Stimulated activated CD4-positive, alpha-beta T cell treated with anti-CD3 and anti-CD28 coated beads, Interleukin-15, amount 100 ng/mL, for 48 hours (primary cell): ENCODE measurements around the gene POLR1A.
A peak's percentile ranks its signal among the peaks of the same experiment; 100 is the strongest.
"Not testable (repeated sequence)": the region's sequence is repeated elsewhere in the genome, so short reads cannot be mapped to it uniquely, and the experiment has no call there.

Experiments
- DNase-seq, 2 donors: peaks; one replicate each; pipeline ENCODE4 v3.0.0-alpha.2; 2020; ENCODE audit warnings: low read depth in 2 of 2

The POLR1A gene

GRCh38 chr2:85999061-85999831 is 106.4 kb downstream of the POLR1A start:
- peak in 1 of 2 donors; percentile 25 for DNase-seq

DNA sequence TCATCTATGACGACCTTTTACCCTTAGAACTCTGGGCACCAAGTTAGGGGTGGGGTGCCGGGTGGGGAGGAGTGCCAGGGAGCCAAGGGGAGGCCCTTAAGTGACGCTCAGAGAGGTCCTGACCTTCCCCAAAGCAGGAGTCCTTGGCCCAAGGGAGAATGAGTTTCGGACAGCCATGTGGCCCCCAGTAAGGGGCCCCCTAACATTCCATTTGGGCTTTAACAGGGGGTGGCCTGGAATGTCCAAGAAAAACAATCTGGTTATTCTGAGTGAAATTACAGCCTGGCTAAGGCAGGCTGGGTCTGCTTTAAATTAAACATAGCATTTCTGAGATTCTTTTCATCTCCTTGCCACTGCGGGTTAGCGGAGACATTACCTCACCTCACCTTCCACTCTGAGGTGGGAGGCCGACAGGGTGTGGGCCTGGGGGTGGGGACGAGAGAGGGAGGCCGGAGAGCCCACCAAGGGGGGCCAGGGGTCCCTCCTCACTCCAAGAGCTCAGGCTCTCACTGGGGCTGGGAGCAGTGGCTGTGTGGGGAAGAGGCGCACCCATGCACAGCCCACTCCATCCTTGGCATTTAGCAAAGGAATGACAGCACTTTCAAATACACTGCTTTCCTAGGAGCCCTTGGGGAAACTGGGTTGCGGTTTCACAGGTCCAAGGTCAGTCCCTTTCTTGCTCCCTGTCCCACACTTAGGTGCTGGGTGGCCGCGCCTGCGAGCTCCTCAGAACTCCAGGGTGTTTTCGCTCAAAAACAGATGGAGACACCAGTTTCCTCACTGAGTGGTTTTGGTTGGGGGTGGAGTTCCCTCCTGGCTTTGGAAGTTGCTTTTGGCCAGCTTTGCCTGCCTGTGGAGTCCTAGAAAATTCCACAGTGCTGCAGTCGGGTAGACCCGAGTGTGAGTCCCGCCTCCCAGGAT is 107.4 kb downstream of the POLR1A start:
- DNase-seq, result no peak

DNA sequence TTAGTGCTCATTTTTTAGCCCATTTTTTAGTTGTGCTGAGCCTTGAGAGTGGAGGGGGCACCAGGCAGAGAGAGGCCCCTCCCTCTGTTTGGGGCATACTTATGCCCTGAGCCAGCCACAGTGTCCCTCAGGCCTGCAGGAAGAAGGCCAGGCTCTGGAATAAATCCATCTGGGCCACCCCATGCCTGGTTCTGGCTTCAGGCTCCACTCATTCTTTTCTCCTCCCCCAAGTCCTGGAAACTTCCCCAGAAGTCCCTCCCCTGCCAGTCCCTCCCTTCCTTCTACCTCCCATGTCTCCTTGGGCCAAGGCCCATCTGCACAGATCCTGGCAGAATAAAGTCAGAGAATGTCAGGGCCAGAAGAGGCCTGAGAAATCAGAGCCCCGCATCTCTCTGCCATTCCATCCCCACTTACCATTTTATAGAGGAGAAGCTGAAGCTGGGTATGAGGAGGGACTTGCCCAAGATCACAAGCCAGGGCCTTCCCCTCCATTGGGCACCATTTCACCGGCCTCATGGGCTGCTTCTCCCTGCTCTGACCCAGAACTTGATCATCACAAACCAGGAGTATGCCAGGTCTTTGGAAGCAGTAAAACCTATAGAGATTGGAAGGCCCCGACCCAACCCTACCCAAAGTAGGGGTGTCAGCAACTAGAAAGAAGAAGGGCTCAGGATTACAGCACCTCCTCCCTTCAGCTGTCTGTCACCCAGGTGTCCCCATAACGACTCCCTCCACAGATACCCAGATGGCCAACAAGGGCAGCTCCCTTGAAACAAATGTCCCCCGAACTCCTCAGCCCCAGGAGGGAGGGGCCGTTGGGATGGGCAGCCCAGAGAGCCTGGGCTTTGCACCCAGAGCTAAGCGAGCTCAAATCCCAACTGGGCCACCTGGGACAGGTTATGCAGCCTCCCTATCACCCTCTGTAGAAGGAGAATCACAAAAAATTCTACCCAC is 108.4 kb downstream of the POLR1A start:
- DNase-seq, result no peak

GRCh38 chr2:85996591-85996990 is 109.1 kb downstream of the POLR1A start:
- DNase-seq, result no peak

DNA sequence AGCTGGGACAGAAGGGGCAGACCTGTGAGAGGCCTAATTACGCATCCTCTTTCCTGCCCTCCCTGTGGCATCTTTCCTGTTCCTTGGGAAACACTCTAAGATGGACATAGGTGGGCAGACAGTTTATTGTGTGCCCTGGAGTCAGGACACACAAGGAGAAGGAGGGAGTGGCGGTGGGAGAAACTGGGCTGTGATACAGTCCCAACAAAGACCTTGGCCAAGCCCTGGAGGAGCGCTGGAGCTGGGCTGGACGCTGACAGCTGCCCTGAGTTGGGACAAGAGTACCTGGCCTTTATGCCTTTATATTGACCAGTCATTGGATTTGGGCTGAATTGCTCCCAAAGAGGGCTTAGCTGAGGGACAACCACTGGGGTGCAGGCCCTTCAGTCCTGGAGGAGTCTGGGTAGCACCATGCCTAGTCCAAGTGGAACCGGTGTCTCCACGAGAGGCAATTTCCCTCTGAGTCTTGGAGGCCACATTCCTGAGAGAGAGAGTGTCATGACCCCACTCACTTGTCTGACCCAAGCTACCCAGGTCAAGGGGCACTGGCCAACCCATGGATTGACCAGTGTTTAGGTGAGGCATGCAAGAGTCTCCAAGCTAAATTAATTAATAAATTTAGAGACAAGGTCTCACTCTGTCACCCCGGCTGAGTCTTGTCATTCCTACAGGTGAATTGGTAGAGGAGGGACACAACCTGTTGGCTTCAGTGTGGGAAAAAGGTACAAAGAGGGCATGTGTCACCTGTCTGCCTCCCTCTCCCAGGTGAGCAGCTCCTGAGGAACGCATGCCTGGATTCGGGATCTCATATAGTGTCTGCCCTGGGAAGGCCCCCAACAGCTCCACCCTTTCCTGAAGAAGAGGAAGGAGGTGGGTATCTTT is 109.8 kb downstream of the POLR1A start:
- no peak for DNase-seq

- no peak for DNase-seq
These were observed 110.6 kb downstream of the POLR1A start for GRCh38 chr2:85994897-85995647.

DNA sequence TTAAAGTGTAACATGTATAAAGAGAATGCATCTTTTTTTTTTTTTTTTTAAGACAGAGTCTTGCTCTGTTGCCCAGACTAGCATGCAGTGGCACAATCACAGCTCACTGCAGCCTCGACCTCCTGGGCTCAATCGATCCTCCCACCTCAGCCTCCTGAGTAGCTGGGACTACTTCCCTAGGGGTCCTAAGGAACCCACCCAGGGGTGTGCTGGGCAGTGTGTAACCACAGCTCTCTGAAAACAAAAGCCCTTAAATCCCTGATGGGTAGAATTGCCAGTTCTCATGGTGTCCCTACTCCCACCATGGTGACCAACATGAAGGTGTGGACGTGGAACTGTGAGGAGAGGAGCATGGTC is 111.3 kb downstream of the POLR1A start:
- DNase-seq, result no peak

DNA sequence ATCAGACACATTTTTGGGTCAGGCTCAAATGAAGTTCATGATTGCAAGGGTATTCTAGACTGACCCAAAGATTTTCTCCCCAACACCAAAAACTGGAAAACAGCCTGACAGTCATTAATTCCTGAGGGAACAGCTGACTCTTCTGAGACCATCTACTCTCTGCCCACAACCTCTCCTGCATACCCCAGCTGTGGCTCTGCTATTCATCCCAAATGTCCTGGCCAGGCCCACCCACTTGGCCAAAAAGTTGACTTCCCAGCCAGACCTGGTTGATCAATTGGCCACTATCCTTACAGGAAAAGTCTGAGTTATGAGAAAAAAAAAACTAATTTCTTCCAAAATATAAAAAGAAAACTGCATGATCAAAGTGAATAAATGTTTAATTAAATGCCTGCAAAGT is 113.1 kb downstream of the POLR1A start:
- DNase-seq, result no peak

DNA sequence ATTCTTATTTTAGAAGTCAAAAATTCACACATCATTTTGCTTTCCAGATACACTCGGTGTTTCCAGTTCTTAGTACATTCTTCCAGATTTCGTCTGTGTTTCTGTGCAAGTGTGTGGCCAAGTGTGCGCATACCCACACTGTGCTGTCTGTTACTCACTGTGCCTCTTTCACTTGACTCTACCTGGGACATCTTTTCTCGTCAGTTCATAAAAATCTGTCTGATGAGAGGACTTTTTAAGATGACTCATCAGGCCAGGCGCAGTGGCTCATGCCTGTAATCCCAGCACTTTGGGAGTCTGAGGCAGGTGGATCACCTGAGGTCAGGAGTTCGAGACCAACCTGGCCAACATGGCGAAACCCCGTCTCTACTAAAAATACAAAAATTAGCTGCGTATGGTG is 113.6 kb downstream of the POLR1A start:
- not testable (repeated sequence) for DNase-seq

DNA sequence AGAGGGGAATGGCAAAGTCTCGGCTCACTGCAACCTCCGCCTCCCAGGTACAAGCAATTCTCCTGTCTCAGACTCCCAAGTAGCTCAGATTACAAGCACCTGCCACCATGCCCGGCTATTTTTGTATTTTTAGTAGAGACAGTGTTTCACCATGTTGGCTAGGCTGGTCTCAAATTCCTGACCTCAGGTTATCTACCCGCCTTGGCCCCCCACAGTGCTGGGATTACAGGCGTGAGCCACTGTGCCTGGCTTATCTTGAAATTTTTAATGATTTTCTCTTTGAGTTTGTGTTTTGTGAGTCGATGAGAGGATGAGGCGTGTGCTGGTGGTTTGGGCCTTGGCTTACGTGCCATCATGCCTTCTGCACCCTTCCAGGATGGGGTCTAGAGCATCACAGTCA is 115.6 kb downstream of the POLR1A start:
- no peak for DNase-seq

DNA sequence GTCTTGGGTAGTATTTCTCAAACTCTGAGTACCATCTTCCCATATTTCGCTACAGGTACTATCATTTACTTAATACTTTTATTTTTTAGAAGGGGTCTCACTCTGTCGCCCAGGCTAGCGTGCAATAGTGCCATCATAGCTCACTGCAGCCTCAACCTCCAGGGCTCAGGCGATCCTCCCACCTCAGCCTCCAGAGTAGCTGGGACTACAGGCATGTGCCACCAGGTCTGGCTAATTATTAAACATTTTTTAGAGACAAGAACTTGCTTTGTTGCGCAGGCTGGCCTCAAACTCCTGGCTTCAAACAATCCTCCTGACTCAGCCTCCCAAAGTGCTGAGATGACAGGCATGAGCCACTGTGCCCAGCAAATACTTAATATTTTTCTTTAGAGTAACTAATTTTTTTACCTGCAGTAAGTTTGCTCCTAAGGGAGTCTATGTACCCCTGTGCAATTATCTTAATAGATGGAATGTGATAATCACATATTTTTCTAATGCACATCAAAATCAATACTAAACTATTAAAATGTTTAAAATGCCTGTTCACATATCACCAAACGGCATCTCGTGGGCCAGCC is 116.3 kb downstream of the POLR1A start:
- DNase-seq, result no peak

- no peak for DNase-seq
These were observed 116.8 kb downstream of the POLR1A start for GRCh38 chr2:85988914-85989270.

- DNase-seq, result no peak
These were observed 117.3 kb downstream of the POLR1A start for GRCh38 chr2:85988175-85988913.

GRCh38 chr2:85987266-85988174 is 118.2 kb downstream of the POLR1A start:
- no peak for DNase-seq

DNA sequence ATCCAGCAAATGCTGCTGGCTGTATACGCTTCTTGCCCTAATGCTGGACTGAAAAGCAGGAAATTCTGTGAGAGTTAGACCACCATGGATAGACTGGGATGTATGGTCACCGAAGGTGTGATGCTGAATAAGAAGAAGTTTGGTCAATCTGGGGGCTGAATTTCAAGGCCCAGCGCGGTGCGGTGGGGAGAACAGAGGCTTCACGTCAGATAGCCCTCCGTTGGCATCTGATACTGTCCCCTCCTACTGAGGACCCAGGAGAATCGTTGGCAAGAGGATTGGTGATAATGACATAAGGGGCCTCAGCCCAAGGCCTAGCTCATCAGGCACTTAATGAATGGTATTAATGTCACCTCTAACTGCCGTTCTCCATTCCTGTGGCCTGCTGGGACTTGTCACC is 119.6 kb downstream of the POLR1A start:
- no peak for DNase-seq

GRCh38 chr2:85984788-85985187 is 120.9 kb downstream of the POLR1A start:
- no peak for DNase-seq

- no peak for DNase-seq
These were observed 121.9 kb downstream of the POLR1A start for GRCh38 chr2:85983766-85984165.
